NCI-H510A treated with DMSO at 0.1 percent for 48 hours (cell line): Measurements from ENCODE around the gene CDC5L.

Experiments used
- DNase-seq: peaks from one replicate; lab custom pipeline; 2025; lab: John Stamatoyannopoulos, UW

The CDC5L gene

DNA sequence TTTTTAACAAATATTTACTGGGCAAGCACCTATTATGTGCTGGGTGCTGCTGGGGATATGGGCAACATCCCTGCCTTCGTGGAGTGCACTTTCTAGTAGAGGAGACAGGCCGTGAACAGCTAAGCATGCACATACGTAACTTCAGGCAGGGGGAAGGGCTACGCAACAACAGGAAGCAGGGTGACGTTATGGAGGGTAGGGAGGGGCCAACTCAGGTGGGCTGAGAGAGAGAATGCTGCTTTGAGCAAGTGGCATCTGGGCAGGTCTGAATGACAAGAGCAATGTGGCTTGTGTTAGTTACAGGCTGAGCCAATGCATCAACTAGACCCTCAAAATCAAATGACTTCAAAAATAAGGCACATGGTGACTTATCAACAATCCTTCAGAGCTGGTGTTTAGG lies 112.1 kb downstream of the CDC5L start:
- DNase-seq = no peak
